Activated gamma-delta T cell treated with anti-CD3 and anti-CD28 coated beads, Interleukin-2, amount 50 U/mL, for 16 hours (primary cell): ENCODE measurements around the gene MRPL41.
"Not testable (repeated sequence)": the region's sequence is repeated elsewhere in the genome, so short reads cannot be mapped to it uniquely, and the experiment has no call there.

Experiments used
- DNase-seq: peaks from one replicate; pipeline ENCODE4 v3.0.0-alpha.2; 2020; ENCODE audit warnings: low read depth

MRPL41 gene

GRCh38 chr9:137521405-137521985, 30.2 kb upstream of the MRPL41 start:
- DNase-seq = no peak

DNA sequence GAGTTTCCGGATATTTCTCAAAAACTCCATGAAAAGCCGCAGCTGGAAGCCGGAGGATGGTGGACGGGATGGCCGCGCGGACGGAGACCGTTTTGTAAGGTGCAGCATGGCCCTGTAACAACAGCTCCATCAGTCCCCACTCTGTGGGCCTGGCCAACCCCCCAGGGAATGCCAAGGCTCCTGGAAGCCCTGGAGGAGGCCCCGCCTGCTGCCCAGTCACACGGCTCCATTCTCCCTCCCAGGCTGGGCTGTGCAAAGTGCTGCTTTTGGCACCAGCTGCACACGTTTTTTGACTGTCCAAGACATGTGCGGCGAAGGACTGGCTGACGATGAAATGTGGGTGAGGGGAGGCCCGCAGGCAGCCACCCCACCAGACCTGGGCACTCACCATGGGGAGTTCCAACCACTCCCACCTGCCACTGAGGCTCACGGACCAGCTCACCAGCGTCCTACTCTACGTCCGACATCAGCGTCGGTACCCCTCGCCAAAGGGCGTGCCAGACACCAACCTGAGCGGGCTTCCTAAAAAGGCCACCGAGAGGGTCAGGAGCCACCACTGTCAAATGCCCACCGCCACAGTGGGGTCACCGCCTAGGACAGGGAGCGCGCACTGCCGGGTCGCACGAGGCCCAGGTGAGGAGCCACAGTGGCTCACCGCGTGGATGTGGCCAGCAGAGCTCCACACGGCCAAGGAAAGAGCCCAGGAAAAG, 28.8 kb upstream of the MRPL41 start:
- DNase-seq = no peak

GRCh38 chr9:137524161-137524980, 27.3 kb upstream of the MRPL41 start:
- no peak for DNase-seq

GRCh38 chr9:137524981-137525317, 26.7 kb upstream of the MRPL41 start:
- no peak for DNase-seq

DNA sequence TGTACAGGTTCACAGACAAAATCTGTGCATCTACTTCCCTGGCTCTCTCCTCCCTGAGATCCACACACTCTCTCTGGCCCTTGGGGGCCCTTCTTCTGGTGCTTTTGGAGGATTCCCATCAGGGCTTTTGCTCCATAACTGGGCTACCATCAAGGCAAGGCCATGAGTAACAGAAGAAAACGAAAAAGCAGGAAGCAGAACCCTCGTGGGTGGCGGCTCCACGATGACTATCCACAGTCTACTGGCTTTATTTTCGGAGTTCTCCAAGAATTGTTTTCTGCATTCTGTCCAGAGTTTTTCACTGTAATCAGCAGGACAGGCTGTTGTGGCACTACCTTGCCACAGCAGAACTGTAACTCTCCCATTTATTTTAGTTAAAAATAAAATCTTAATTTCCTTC, 21.3 kb upstream of the MRPL41 start:
- no peak for DNase-seq

- DNase-seq = no peak
These were observed 20.4 kb upstream of the MRPL41 start for GRCh38 chr9:137531099-137531765.

DNA sequence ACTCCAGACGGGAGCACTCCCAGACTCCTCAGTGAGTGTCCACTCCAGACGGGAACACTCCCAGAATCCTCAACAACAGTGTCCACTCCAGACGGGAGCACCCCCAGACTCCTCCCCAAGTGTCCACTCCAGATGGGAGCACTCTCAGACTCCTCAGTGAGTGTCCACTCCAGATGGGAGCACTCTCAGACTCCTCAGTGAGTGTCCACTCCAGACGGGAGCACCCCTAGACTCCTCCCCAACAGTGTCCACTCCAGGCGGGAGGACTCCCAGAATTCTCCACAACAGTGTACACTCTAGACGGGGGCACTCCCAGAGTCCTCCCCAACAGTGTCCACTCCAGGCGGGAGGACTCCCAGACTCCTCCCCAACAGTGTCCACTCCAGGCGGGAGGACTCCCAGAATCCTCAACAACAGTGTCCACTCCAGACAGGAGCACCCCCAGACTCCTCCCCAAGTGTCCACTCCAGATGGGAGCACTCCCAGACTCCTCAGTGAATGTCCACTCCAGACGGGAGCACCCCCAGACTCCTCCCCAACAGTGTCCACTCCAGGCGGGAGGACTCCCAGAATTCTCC, 18.7 kb upstream of the MRPL41 start:
- DNase-seq = not testable (repeated sequence)

DNA sequence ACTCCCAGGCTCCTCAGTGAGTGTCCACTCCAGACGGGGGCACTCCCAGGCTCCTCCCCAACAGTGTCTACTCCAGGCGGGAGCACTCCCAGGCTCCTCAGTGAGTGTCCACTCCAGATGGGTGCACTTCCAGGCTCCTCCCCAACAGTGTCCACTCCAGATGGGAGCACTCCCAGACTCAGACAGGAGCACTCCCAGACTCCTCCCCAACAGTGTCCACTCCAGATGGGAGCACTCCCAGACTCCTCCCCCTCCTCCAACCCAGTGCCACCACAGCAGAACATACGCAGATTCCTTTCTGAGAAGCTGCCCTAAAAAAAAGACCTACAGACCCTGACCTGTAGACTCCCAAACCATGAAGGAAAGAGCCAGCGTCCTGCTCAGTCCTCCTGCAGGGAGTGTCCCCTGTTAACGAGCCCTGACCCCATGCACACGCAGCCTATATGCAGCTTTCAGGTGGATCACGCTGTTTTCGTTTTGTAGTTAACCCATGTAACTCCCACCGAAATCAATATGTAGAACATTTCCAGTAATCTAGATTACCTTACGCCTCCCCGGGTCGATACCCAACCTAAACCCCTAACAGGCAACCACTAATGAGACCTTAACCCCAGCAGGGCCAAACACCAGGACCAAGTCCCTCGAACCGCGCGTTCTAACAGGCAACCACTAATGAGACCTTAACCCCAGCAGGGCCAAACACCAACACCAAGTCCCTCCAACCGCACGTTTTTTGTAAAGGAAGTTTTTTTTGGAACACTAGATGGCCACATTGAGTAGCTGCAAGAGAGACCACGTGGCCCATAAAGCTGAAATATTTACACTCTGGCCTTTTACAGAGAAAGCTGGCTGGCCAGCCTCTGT, 17.2 kb upstream of the MRPL41 start:
- DNase-seq = no peak

DNA sequence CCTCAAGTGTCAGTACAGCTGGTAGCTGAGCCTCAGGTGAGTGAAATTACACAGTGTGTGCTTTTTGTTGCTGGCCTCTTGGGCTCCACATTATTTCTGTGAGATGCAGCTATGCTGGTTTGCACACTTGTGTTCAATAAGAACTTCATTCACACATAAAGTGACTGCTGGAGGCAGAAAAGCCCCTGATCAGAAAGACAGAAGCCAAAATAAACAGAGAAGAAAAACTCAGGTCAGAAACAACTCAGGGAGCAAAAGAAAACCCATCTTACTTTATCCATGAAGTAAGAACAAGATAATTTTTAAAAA, 16.6 kb upstream of the MRPL41 start:
- no peak for DNase-seq

DNA sequence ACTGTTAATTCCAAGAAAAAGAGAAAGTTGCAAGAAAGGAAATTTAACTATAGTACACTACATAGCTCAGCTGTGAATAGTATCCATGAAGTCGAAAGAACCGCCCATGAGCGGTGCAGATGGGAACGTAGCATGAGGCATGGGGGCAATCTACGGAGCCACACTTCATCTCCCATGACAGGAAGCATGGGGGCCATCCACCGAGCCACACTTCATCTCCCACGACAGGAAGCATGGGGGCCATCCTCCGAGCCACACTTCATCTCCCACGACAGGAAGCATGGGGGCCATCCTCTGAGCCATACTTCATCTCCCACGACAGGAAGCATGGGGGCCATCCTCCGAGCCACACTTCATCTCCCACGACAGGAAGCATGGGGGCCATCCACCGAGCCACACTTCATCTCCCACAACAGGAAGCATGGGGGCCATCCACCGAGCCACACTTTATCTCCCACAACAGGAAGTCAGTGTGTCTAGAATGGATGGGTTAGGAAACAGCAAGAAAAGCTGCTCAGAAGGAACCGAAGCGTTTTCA, 15.0 kb upstream of the MRPL41 start:
- not testable (repeated sequence) for DNase-seq

GRCh38 chr9:137538058-137538457, 13.6 kb upstream of the MRPL41 start:
- DNase-seq = no peak

- DNase-seq = no peak
These were observed 11.1 kb upstream of the MRPL41 start for GRCh38 chr9:137540536-137540935.

DNA sequence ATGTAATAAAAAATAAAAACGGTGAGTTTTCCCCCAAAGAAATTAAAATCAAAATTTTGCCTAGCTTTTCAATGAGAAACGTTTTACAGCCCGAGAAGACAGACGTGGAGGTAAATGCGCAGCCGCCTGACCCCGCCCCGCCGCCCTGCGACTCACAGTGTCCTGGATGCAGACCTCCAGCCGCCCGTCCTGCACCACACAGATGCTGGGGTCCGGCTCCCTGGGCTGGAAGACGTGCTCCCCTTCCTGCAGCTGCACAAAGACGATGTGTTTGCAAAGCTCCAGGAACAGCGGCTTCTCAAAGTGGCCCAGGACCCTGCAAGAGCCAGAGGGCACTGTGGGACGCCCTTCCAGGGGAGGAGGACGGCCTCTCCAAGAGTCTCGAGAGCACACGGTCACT, 9.2 kb upstream of the MRPL41 start:
- DNase-seq = no peak

DNA sequence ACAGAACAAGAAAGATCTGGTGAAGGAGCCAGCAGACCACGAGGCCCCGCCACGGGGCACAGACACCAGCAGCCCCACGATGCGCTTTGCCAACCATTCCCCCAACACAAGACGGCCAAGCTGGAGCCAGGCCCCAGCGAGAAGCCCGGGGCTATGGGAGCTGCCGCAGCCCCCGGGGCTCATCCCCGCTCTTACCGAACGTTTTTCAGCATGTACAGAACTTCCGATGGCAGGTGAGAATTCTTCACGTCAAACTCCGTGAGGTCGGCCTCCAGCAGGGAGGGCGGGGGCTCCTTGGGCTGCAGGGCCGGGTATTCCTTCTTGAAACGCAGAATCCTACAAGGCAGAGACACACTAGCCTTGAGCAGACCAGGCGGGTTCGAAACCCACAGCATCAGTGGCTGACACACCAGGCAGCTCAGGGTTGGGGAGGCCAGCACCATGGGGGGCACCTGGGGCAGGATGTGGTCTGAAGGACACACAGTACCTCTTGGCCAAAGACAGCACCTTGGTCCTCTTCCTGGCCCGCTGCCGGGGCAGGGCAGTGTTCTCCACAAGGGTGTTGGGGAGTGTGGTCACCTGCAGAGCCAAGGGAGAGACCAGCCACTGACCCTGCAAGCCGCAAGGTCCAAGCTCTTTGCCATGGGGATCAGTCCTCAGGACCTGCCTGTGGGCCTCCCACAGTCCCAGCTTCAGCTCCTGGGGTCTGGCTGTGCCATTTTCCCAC, 8.3 kb upstream of the MRPL41 start:
- no peak for DNase-seq

- DNase-seq = no peak
These were observed 7.4 kb upstream of the MRPL41 start for GRCh38 chr9:137544176-137544760.

DNA sequence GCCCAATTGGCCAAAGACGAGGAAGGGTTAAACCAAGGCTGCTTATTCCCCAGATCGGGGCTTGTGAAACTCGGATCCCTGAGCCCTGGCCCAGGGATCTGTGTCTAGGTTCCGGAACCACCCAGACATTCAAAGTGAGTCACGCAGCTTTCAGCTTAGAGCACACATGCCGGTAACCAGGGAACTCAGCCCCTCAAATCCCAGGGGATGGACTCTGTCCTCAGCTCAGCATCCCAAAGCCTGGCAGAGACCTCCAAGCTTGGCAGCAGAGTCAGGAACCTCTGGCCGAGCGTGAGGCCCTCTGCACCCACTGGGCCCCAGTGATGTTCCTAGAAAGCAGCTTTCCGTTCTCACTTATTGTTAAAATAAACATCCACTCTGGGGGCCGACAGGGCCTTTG, 6.6 kb upstream of the MRPL41 start:
- no peak for DNase-seq

DNA sequence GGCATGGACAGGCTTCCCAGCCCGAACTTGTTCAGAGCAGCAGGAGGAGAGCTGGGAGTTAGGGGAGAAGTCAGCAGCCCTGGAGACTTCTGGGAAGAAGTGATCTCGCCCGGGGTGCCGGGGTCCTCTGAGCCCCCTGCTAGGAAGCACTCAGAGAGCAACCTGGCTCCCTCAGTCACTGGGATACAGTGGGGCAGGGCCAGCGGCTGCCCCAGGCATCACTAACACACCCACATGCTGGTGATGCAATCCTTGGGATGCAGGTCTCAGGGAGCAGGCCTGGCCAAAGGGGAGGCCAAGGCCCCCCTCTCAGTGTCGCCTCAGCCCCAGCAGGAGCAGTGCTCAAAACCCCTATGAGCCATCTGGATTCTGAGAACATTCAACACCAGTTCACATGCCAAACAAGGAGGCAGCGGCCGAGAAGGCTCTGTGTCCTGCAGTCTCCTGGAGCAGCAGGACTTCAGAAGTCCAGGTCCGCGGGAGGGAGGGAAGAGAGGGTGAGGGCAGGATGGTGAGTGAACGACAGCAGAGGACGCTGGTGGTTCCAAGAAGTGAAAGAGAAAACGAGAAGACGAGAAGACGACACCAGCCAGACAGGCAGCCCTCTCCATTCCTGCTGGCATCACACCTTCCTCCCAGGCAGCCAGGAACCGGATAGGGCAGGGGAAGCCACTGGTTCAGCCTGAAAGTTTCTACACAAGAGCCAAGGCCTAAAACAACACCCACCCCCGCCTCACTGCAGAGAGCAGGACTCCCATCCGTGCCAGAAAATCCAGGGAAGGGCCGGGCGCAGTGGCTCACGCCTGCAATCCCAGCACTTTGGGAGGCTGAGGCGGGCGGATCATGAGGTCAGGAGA, 3.8 kb upstream of the MRPL41 start:
- no peak for DNase-seq

- DNase-seq = no peak
These were observed 1.5 kb upstream of the MRPL41 start, which contains the start of gene PNPLA7 for GRCh38 chr9:137550231-137550621. PNPLA7 (minus strand) TSS chr9:137550402; CDS start chr9:137550197, 205 bp downstream.

DNA sequence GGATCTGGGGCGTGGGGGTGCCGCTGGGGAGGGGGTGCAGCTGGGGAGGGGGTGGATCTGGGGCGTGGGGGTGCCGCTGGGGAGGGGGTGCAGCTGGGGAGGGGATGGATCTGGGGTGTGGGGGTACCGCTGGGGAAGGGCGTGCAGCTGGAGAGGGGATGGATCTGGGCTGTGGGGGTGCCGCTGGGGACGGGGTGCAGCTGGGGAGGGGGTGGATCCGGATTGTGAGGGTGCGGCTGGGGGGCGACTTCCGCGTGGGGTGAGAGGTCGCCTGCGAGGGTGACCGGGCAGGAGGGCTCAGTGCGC, 768 bp upstream of the MRPL41 start:
- not testable (repeated sequence) for DNase-seq
